K562 (cell line): ENCODE measurements around the gene ASPRV1. TPM values are rescaled to one million over a fixed set of nuclear protein-coding genes. Genes with fewer than 3 reads are reported as not detected.

ENCODE experiments used
- BDP1 ChIP-seq: IDR thresholded peaks from 3 replicates; pipeline ENCODE4 v1.6.1; 2011; ENCODE audit not compliant: insufficient read length, insufficient read depth
- BHLHE40 ChIP-seq: IDR thresholded peaks from 2 replicates; pipeline ENCODE4 v1.6.1; 2011; ENCODE audit warnings: low read length, improper control_type of control experiment
- CCNT2 ChIP-seq: IDR thresholded peaks from 2 replicates; pipeline ENCODE4 v1.6.1; 2011; ENCODE audit warnings: borderline replicate concordance, low read depth, mild to moderate bottlenecking, moderate library complexity, mixed read lengths, low read length; ENCODE audit not compliant: insufficient read length; ENCODE audit errors: extremely low read depth
- GABPB2 ChIP-seq: fragments of 250-450 bp; sonication (Bioruptor Pico); conservative IDR thresholded peaks from 2 replicates; pipeline ENCODE4 v1.5.1; 2021; ENCODE audit warnings: mild to moderate bottlenecking
- HDAC3 ChIP-seq: fragments of 450-650 bp; IDR thresholded peaks from 2 replicates; pipeline ENCODE4 v1.6.1; 2018; ENCODE audit warnings: borderline replicate concordance, mild to moderate bottlenecking, moderate library complexity; ENCODE audit not compliant: partially characterized antibody
- MTF1 ChIP-seq: fragments of 250-450 bp; sonication (Bioruptor Pico); IDR thresholded peaks from 2 replicates; pipeline ENCODE4 v1.9.0; 2021; ENCODE audit warnings: moderate library complexity, mild to moderate bottlenecking, inconsistent platforms, borderline replicate concordance
- PML ChIP-seq: IDR thresholded peaks from 2 replicates; pipeline ENCODE4 v1.6.1; 2012; ENCODE audit warnings: low read length, inconsistent platforms
- POLR2G ChIP-seq: fragments of 200-400 bp; formaldehyde crosslinking; IDR thresholded peaks from 2 replicates; pipeline ENCODE4 v1.6.1; 2017; ENCODE audit warnings: low read depth, mild to moderate bottlenecking, antibody characterized with exemption, low read length, moderate library complexity
- SIRT6 ChIP-seq: IDR thresholded peaks from one replicate; pipeline ENCODE4 v1.6.1; 2012; ENCODE audit warnings: low read depth, mild to moderate bottlenecking, control low read depth, inconsistent platforms, low read length, moderate library complexity
- SP1 ChIP-seq: sonication (generic); formaldehyde crosslinking; IDR thresholded peaks from 2 replicates; pipeline ENCODE4 v1.8.1; 2022; ENCODE audit warnings: mild to moderate bottlenecking, missing genetic modification reagents
- SREBF2 ChIP-seq: sonication (generic); formaldehyde crosslinking; IDR thresholded peaks from 2 replicates; pipeline ENCODE4 v1.4.0; 2020; ENCODE audit warnings: mild to moderate bottlenecking, missing genetic modification reagents
- TSC22D4 ChIP-seq: fragments of 450-650 bp; IDR thresholded peaks from 2 replicates; pipeline ENCODE4 v1.6.1; 2016; ENCODE audit warnings: missing genetic modification characterization, missing biosample characterization, control low read depth
- WHSC1 ChIP-seq: IDR thresholded peaks from one replicate; pipeline ENCODE4 v1.6.1; 2012; ENCODE audit warnings: low read length, control low read depth, inconsistent platforms
- ZNF140 ChIP-seq: fragments of 250-450 bp; sonication (Bioruptor Pico); IDR thresholded peaks from 2 replicates; pipeline ENCODE4 v1.8.0; 2021; ENCODE audit warnings: moderate library complexity, mild to moderate bottlenecking, inconsistent platforms
- ZNF589 ChIP-seq: fragments of 200-800 bp; sonication (Bioruptor generic); IDR thresholded peaks from 2 replicates; pipeline ENCODE4 v1.6.1; 2016; ENCODE audit warnings: low read depth, missing genetic modification characterization, missing compliant biosample characterization
- ZNF75A ChIP-seq: fragments of 450-650 bp; formaldehyde crosslinking; IDR thresholded peaks from 2 replicates; pipeline ENCODE4 v1.4.0; 2020; ENCODE audit warnings: mild to moderate bottlenecking
- polyA plus RNA-seq, 8 experiments: library from polyadenylated mRNA; depleted of rRNA in 4 of 8; stranded (reverse) in 5 of 8; unstranded in 3 of 8; fragments of >200 nt; fragmentation: Nextera tagmentation in 2 of 8; fragmentation: Illumina TruSeq in 1 of 8; extraction: Ambion mirVana in 2 of 8; extraction: Trizol in 1 of 8; gene quantifications; 2 replicates each; pipeline versions ENCODE4 v1.2.1 to v1.2.3, GENCODE V29; 2011 to 2014; ENCODE audit warnings: inconsistent platforms in 1 of 8, missing spikeins in 1 of 8
- total RNA-seq, 7 experiments: library from RNA; depleted of rRNA in 6 of 7; stranded (reverse); fragments of >200 nt in 6 of 7; fragmentation: Illumina TruSeq in 2 of 7; extraction: Trizol in 2 of 7; gene quantifications; 2 replicates each; pipeline versions ENCODE4 v1.2.1 to v1.2.3, GENCODE V29; 2011 to 2021; ENCODE audit warnings: low replicate concordance in 1 of 7
- TF ChIP-seq, protein P1 (sequence below): fragments of 250-450 bp; sonication (Bioruptor Pico); IDR thresholded peaks from 2 replicates; pipeline ENCODE4 v1.5.0; 2021; ENCODE audit warnings: mild to moderate bottlenecking, moderate library complexity
- TF ChIP-seq, protein P2 (sequence below): fragments of 250-450 bp; sonication (Bioruptor Pico); IDR thresholded peaks from 2 replicates; pipeline ENCODE4 v1.4.0; 2020; ENCODE audit warnings: mild to moderate bottlenecking
- TF ChIP-seq, protein P3 (sequence below): sonication (generic); formaldehyde crosslinking; IDR thresholded peaks from 2 replicates; pipeline ENCODE4 v1.4.0; 2020; ENCODE audit warnings: mild to moderate bottlenecking, missing genetic modification reagents

The ASPRV1 gene
- total and polyA plus RNA-seq, 9 of the 15 experiments (the other 6 are each of a cell fraction or from before 2014, with no cell fraction given), result 0.17 to 0.72 (median 0.47) TPM; not detected in 1

DNA sequence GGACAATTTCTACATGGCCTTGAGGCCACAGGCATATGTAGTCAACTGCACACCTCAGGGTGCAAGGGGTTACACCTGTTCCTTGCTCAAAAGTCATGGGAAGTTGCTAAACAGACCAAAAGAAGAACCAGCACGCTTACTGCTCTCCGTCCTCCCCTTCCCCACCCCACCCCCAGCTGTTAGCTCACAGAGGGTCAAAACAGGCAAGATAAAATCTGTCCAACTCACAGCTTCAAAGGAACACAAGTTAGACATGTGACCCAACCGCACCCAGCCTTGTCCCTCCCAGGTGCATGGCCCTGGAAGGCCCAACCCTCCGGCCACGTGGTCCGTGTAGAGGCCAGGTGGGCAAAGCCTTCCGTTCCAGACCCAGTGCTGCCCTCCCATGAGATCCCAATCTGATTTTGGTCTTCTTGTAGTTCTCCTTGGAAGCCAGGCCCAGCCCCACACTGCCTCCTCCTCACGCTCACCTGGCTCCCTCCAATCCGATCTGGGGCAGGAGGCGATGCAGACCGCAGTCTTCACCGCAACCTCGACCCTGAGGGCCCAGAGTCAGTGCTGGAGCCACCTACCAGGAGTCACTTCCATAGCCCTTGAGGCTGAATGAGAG lies 14.5 kb upstream of the ASPRV1 start (continued):
- TF ChIP-seq, protein P1, sequence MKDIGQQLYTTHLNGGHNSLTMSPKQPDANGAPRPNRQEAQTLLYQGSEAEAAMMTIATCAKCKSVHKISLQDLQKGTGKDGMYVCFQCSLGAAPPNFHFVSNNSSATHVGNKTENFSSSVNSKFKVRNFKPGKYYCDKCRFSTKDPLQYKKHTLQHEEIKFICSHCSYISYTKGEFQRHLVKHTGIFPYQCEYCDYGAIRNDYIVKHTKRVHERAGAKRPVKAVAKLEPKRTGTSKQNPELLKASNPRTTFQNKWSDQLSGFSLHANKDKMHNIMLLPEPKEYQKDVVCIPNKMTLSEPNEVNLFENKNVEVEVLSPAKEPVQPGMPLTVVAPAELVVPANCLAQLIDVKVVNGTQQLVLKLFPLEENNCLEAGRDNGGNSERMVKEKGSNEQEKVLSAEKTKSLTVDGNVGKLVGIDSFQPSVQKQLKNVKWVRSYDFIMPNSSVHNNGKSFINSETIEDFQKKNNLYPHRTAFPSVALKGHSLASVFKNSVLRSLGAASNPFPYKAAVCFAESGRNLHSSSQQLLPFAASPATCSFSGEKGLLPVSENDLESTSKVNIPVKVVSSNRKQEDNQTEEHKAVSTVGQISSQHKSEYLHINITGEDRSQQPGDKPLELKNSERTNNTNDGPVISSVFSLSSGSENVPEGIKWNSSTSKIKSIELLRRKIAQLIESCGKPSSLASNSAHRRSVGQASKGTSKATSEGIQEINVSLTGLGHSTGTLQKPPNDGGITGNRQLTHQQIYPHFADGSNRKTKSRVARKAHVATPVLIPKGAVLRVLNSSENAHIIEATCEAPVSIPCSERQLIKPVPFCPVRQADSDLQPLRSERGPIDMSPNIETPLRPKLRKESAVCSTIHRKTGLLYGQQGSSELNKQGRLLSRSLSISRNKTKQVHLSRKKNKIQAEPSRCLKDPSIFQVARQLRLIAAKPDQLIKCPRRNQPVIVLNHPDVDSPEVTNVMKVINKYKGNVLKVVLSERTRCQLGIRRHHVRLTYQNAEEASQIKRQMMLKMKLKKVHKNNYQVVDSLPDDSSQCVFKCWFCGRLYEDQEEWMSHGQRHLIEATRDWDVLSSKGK (CRISPR knock-in tag), result no peak
- TF ChIP-seq WHSC1 (no peak), CCNT2 (peak; percentile 74), HDAC3 (no peak), GABPB2 (CRISPR knock-in tag) (no peak), BHLHE40 (peak; percentile 79), ZNF140 (CRISPR knock-in tag) (peak; percentile 80; the same call in 1 of the 2 replicates), PML (0 out of 2 replicates have a peak, but pooled peaks have one; percentile 20), MTF1 (peak; percentile 67; the same call in 1 of the 2 replicates), POLR2G (0 out of 2 replicates have a peak, but pooled peaks have one; percentile 44), SREBF2 (CRISPR knock-in tag) (peak; percentile 65; the same call in 1 of the 2 replicates), BDP1 (no peak), SP1 (CRISPR knock-in tag) (no peak), SIRT6 (no peak), ZNF589 (CRISPR knock-in tag) (peak; percentile 87), TSC22D4 (tag) (no peak), ZNF75A (CRISPR knock-in tag) (no peak)
- TF ChIP-seq, protein P2, sequence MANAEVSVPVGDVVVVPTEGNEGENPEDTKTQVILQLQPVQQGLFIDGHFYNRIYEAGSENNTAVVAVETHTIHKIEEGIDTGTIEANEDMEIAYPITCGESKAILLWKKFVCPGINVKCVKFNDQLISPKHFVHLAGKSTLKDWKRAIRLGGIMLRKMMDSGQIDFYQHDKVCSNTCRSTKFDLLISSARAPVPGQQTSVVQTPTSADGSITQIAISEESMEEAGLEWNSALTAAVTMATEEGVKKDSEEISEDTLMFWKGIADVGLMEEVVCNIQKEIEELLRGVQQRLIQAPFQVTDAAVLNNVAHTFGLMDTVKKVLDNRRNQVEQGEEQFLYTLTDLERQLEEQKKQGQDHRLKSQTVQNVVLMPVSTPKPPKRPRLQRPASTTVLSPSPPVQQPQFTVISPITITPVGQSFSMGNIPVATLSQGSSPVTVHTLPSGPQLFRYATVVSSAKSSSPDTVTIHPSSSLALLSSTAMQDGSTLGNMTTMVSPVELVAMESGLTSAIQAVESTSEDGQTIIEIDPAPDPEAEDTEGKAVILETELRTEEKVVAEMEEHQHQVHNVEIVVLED (CRISPR knock-in tag), result peak; percentile 56; the same call in 1 of the 2 replicates
- TF ChIP-seq, protein P3, sequence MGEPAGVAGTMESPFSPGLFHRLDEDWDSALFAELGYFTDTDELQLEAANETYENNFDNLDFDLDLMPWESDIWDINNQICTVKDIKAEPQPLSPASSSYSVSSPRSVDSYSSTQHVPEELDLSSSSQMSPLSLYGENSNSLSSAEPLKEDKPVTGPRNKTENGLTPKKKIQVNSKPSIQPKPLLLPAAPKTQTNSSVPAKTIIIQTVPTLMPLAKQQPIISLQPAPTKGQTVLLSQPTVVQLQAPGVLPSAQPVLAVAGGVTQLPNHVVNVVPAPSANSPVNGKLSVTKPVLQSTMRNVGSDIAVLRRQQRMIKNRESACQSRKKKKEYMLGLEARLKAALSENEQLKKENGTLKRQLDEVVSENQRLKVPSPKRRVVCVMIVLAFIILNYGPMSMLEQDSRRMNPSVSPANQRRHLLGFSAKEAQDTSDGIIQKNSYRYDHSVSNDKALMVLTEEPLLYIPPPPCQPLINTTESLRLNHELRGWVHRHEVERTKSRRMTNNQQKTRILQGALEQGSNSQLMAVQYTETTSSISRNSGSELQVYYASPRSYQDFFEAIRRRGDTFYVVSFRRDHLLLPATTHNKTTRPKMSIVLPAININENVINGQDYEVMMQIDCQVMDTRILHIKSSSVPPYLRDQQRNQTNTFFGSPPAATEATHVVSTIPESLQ (CRISPR knock-in tag), result no peak
